A673 (cell line): ENCODE results near the gene LRRC37A.
"Not testable (repeated sequence)": the region's sequence is repeated elsewhere in the genome, so short reads cannot be mapped to it uniquely, and the experiment has no call there.

Experiments used
- EZH2 ChIP-seq: fragments of 200-600 bp; sonication (generic); IDR thresholded peaks from 2 replicates; pipeline ENCODE4 v1.6.1; 2017; ENCODE audit warnings: borderline replicate concordance, low read depth, mild to moderate bottlenecking, mixed read lengths, antibody characterized with exemption, low read length; ENCODE audit not compliant: poor library complexity, severe bottlenecking
- TF ChIP-seq, protein P1 (sequence below): fragments of 300-800, 200-600 bp; sonication (generic); conservative IDR thresholded peaks from 2 replicates; pipeline ENCODE4 v1.5.1; 2017; ENCODE audit warnings: low read depth, mild to moderate bottlenecking, antibody characterized with exemption, low read length, moderate library complexity, mixed read lengths

DNA sequence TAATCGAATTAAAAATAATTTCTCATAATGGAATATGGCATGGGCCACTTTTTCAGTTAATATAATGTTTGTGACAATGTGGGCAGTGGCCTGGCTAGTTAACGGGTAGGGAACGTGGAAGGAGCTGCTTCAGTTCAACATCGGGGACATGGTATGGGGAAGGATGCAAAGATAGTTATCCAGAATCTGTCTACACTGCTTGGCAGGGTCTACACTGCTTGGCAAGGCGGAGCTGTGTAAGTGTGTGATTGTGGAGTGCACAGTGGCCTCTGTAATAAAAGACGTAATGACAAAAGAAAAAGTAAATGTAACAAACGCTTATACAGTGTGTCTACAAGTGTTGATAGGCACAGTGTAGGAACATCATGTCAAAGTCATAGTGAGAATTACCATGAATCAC is 7.3 kb upstream of the LRRC37A start:
- TF ChIP-seq, protein P1, sequence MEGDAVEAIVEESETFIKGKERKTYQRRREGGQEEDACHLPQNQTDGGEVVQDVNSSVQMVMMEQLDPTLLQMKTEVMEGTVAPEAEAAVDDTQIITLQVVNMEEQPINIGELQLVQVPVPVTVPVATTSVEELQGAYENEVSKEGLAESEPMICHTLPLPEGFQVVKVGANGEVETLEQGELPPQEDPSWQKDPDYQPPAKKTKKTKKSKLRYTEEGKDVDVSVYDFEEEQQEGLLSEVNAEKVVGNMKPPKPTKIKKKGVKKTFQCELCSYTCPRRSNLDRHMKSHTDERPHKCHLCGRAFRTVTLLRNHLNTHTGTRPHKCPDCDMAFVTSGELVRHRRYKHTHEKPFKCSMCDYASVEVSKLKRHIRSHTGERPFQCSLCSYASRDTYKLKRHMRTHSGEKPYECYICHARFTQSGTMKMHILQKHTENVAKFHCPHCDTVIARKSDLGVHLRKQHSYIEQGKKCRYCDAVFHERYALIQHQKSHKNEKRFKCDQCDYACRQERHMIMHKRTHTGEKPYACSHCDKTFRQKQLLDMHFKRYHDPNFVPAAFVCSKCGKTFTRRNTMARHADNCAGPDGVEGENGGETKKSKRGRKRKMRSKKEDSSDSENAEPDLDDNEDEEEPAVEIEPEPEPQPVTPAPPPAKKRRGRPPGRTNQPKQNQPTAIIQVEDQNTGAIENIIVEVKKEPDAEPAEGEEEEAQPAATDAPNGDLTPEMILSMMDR = not testable (repeated sequence)
- TF ChIP-seq EZH2 = not testable (repeated sequence)
